DOHH2 (cell line): Measurements from ENCODE around the gene SPTBN4.

Experiments
- H3F3A ChIP-seq: fragments of 200-600 bp; sonication (generic), shearing (Covaris generic); 2 replicates; pipeline ENCODE4 v1.6.0; 2016; ENCODE audit warnings: antibody characterized with exemption, mild to moderate bottlenecking; ENCODE audit not compliant: control insufficient read depth, insufficient read depth
- H3K27ac ChIP-seq: fragments of 200-600 bp; sonication (generic); 2 replicates; pipeline ENCODE4 v1.5.1; 2014; ENCODE audit warnings: low read depth, mild to moderate bottlenecking, low read length, moderate library complexity
- H3K27me3 ChIP-seq: fragments of 200-600 bp; sonication (generic); 2 replicates; pipeline ENCODE4 v1.6.1; 2014; ENCODE audit warnings: mild to moderate bottlenecking, low read length, mixed read lengths; ENCODE audit not compliant: control insufficient read depth
- H3K36me3 ChIP-seq: fragments of 200-600 bp; sonication (generic); 2 replicates; pipeline ENCODE4 v1.6.1; 2014; ENCODE audit warnings: mild to moderate bottlenecking, low read length, moderate library complexity, mixed read lengths; ENCODE audit not compliant: control insufficient read depth
- H3K4me1 ChIP-seq: fragments of 200-600 bp; sonication (generic); 2 replicates; pipeline ENCODE4 v1.6.1; 2014; ENCODE audit warnings: mild to moderate bottlenecking, low read length, mixed read lengths; ENCODE audit not compliant: control insufficient read depth
- H3K4me2 ChIP-seq: fragments of 200-600 bp; sonication (generic); 2 replicates; pipeline ENCODE4 v1.6.0; 2014; ENCODE audit warnings: mild to moderate bottlenecking, low read length, moderate library complexity
- H3K4me3 ChIP-seq: fragments of 200-600 bp; sonication (generic); 2 replicates; pipeline ENCODE4 v1.5.1; 2014; ENCODE audit warnings: mild to moderate bottlenecking, low read length, mixed read lengths
- H3K79me2 ChIP-seq: fragments of 200-600 bp; sonication (generic); 2 replicates; pipeline ENCODE4 v1.6.1; 2014; ENCODE audit warnings: mild to moderate bottlenecking, low read length, mixed read lengths; ENCODE audit not compliant: control insufficient read depth
- H3K9me2 ChIP-seq: fragments of 200-600 bp; sonication (generic); replicated peaks from 2 replicates; pipeline ENCODE4 v1.6.1; 2014; ENCODE audit warnings: mild to moderate bottlenecking, low read length, mixed read lengths; ENCODE audit not compliant: control insufficient read depth
- H3K9me3 ChIP-seq: fragments of 200-600 bp; sonication (generic); 2 replicates; pipeline ENCODE4 v1.6.1; 2014; ENCODE audit warnings: antibody characterized with exemption, low read length, mixed read lengths; ENCODE audit not compliant: control insufficient read depth, insufficient read depth
- H4K20me1 ChIP-seq: fragments of 200-600 bp; sonication (generic); 2 replicates; pipeline ENCODE4 v1.6.0; 2014; ENCODE audit warnings: low read depth, mild to moderate bottlenecking, antibody characterized with exemption, low read length, moderate library complexity; ENCODE audit not compliant: control insufficient read depth, insufficient read depth
- EZH2phosphoT487 ChIP-seq: fragments of 200-600 bp; sonication (generic); IDR thresholded peaks from 2 replicates; pipeline ENCODE4 v1.6.1; 2017; ENCODE audit warnings: borderline replicate concordance, mild to moderate bottlenecking, antibody characterized with exemption, low read length, moderate library complexity, mixed read lengths
- TF ChIP-seq, protein P1 (sequence below): fragments of 200-600 bp; sonication (generic); IDR thresholded peaks from one replicate; pipeline ENCODE4 v1.5.1; 2014; ENCODE audit warnings: antibody characterized with exemption, mild to moderate bottlenecking, low read depth, low read length; ENCODE audit not compliant: poor library complexity, severe bottlenecking

The SPTBN4 gene

DNA sequence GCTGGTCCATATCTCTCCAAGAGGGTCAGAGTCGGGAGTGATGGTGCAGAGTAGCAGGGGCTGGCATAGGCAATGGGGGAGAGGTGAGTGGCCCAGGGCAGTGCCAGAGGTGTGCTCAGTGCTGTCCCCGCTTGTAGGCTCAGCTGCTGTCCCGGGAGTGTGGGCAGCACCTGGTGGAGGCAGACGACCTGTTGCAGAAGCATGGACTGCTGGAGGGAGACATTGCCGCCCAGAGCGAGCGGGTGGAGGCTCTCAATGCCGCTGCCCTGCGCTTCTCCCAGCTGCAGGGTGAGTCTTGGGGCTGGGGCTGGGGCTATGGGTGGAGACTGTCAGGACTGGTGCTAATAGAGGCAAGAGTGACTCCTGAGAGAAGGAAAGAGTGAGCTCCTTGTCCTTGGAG, 39.3 kb downstream of the SPTBN4 start:
- H3K9me3 ChIP-seq: no peaks in the 10 kb centered on the region
- H3K9me2 ChIP-seq: no peaks in the 10 kb centered on the region
- H3K4me3 ChIP-seq: no peak overlapping the region
- no peaks in the 10 kb centered on the region for H3K79me2 ChIP-seq
- TF ChIP-seq EZH2phosphoT487: no peak
- TF ChIP-seq, protein P1, sequence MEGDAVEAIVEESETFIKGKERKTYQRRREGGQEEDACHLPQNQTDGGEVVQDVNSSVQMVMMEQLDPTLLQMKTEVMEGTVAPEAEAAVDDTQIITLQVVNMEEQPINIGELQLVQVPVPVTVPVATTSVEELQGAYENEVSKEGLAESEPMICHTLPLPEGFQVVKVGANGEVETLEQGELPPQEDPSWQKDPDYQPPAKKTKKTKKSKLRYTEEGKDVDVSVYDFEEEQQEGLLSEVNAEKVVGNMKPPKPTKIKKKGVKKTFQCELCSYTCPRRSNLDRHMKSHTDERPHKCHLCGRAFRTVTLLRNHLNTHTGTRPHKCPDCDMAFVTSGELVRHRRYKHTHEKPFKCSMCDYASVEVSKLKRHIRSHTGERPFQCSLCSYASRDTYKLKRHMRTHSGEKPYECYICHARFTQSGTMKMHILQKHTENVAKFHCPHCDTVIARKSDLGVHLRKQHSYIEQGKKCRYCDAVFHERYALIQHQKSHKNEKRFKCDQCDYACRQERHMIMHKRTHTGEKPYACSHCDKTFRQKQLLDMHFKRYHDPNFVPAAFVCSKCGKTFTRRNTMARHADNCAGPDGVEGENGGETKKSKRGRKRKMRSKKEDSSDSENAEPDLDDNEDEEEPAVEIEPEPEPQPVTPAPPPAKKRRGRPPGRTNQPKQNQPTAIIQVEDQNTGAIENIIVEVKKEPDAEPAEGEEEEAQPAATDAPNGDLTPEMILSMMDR: no peak
- H3K36me3 ChIP-seq: no peaks in the 10 kb centered on the region
- no peaks in the 10 kb centered on the region for H3K27me3 ChIP-seq
- H3K27ac ChIP-seq: no peak overlapping the region
- no peaks in the 10 kb centered on the region for H4K20me1 ChIP-seq
- H3K4me2 ChIP-seq: no peak overlapping the region
- no peaks in the 10 kb centered on the region for H3K4me1 ChIP-seq
- no peaks in the 10 kb centered on the region for H3F3A ChIP-seq

DNA sequence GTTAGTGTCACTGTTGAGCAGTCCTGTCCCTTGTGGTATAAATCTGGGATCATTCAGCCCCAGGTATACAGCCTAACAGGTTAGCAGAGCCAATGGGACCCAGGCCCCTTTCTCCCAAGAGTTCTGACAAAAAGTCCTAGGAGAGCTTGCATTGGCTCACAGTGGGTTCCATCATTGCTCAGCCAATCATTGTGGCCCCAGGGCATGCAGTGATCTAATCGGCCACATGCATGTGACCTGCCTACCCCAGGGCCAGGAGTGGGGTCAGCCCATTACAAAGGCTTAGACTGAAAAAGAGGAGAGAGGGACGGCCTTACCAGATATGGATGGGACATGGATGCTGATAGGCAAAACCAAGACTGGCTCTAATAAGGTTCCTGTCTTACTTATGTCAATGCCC, 41.1 kb downstream of the SPTBN4 start:
- Histone ChIP-seq H3K4me1 (no peaks in the 10 kb centered on the region), H3K27me3 (no peaks in the 10 kb centered on the region), H3K27ac (no peak overlapping the region)

DNA sequence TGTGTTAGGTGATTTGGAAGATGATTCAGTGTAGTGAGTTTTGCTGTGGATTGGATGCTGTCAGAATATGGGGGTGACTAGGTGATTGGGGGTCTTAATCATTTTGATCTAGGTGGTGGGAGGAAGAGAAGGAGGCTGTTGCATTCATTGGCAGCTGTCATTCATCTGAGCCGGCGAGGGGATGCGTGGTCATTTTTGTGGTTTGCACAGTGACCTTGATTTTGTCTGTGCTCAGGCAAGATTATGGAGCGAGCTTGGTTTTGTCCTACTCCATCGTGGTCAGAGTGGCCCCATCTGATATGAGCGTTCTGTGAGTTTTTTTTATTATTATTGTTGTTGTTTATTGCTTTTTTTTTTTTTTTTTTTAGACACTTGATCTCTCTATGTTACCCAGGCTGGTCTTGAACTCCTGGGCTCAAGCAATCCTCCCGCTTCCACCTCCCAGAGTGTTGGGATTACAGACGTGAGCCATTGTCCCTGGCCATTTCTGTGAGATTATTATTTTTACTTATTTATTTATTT, 42.0 kb downstream of the SPTBN4 start:
- no peaks in the 10 kb centered on the region for H3K9me2 ChIP-seq
- no peaks in the 10 kb centered on the region for H3K27me3 ChIP-seq
- no peaks in the 10 kb centered on the region for H3K9me3 ChIP-seq
- H3K27ac ChIP-seq: no peak overlapping the region
- TF ChIP-seq, protein P1: no peak
- no peak for TF ChIP-seq EZH2phosphoT487
- no peaks in the 10 kb centered on the region for H3K79me2 ChIP-seq
- no peaks in the 10 kb centered on the region for H3F3A ChIP-seq
- no peak overlapping the region for H3K4me3 ChIP-seq
- no peaks in the 10 kb centered on the region for H4K20me1 ChIP-seq
- H3K4me2 ChIP-seq: no peak overlapping the region
- no peaks in the 10 kb centered on the region for H3K36me3 ChIP-seq
- no peaks in the 10 kb centered on the region for H3K4me1 ChIP-seq

More for the DNA sequence above, 41.1 kb downstream of the SPTBN4 start:
- no peaks in the 10 kb centered on the region for H3F3A ChIP-seq
- no peaks in the 10 kb centered on the region for H3K36me3 ChIP-seq
- H3K4me2 ChIP-seq: no peak overlapping the region
- H4K20me1 ChIP-seq: no peaks in the 10 kb centered on the region
- H3K9me3 ChIP-seq: no peaks in the 10 kb centered on the region
- H3K79me2 ChIP-seq: no peaks in the 10 kb centered on the region
- no peak overlapping the region for H3K4me3 ChIP-seq
- H3K9me2 ChIP-seq: no peaks in the 10 kb centered on the region
- TF ChIP-seq, protein P1: no peak
- no peak for TF ChIP-seq EZH2phosphoT487
